SU-DHL-6 (cell line): ENCODE measurements around the gene PRTN3.

Experiments used
- CTCF ChIP-seq: fragments of 200-600 bp; sonication (generic); IDR thresholded peaks from one replicate; pipeline ENCODE4 v1.5.1; 2017; ENCODE audit warnings: antibody characterized with exemption, mild to moderate bottlenecking, low read length, moderate library complexity; ENCODE audit not compliant: insufficient read depth, poor library complexity, severe bottlenecking
- EZH2phosphoT487 ChIP-seq: fragments of 200-600 bp; sonication (generic), shearing (Covaris generic); conservative IDR thresholded peaks from 2 replicates; pipeline ENCODE4 v1.6.1; 2018; ENCODE audit warnings: mild to moderate bottlenecking, antibody characterized with exemption, low read length, moderate library complexity, mixed read lengths

DNA sequence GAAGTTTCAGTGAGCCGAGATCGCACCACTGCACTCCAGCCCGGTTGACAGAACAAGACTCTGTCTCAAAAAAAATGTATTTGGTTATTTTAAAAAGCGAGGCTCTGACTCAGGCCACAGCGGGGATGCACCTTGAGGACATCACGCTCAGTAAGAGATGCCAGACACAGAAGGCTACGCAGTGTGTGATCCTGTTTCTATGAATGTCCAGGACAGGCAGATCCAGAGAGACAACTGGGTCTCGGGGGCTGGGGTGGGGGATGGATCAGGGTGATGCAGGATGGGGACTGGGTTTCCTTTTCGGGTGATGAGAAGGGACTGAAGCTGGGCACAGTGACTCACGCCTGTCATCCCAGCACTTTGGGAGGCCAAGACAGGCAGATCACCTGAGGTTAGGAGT, 46.8 kb downstream of the PRTN3 start:
- TF ChIP-seq CTCF (no peak), EZH2phosphoT487 (no peak)
